Measurements from ENCODE around the gene LARGE1. TPM values are rescaled to one million over a fixed set of nuclear protein-coding genes. Genes with fewer than 3 reads are reported as not detected.

LARGE1 gene
- total and polyA plus RNA-seq, 2 of the 13 experiments (the other 11 are each of a cell fraction or from before 2014, with no cell fraction given): 8.4 to 11.0 TPM

DNA sequence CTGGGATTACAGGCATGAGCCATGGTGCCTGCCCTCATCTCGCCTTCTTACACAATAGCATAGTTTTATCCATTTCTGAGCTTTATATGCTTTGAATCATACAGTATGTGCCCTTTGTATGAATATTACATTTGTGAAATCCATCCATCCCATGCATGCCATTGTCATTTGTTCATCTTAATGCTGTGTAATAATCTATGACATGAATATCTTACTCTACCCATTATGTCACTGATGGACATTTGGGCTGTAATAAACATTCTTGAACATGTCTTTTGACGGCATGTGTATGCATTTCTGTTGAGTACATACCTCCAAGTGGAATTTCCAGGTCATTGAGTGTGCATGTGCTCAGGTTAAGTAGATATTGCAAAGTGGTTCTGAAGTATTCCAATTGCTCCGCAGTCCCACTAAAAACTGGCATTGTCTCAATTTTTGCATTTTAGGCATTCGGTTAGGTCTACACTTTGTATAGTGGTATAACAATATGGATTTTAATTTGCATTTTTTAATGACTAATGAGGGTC, 522.8 kb downstream of the LARGE1 start:
- H3K4me3 ChIP-seq (replicated peaks in 1 of 3; ENCODE audit: insufficient read depth in 1 of 3, low read depth in 2 of 3, low read length in 3 of 3): no peak overlapping the region
- H3K9me3 ChIP-seq (ENCODE audit: low read length): no peaks in the 10 kb centered on the region
- no TSS peak for BruUV-seq (replicated peaks)
- no peak overlapping the region for H2AFZ ChIP-seq (ENCODE audit: low read length)
- peaks cover 32% of the 10 kb centered on the region for H3K4me1 ChIP-seq (ENCODE audit: insufficient read depth, low read length)
- no peak overlapping the region for H3K4me2 ChIP-seq (ENCODE audit: low read depth, low read length)
- no peak overlapping the region for H3K9ac ChIP-seq (ENCODE audit: insufficient read depth, low read depth, low read length)
- no peaks in the 10 kb centered on the region for H3K27me3 ChIP-seq (ENCODE audit: control insufficient read depth in 1 of 2, insufficient read depth in 2 of 2, low read length in 2 of 2)
- FAIRE-seq (no peak), ATAC-seq (no peak), DNase-seq (ENCODE audit: low spot score) (no peak)
- TF ChIP-seq PHF20 (CRISPR knock-in tag; IDR thresholded peaks at IDR 0.05) (no peak), RXRB (CRISPR knock-in tag; IDR thresholded peaks at IDR 0.05; ENCODE audit: borderline replicate concordance) (no peak), ZFP82 (CRISPR knock-in tag; IDR thresholded peaks at IDR 0.05; ENCODE audit: borderline replicate concordance) (no peak), ZNF709 (CRISPR knock-in tag; IDR thresholded peaks at IDR 0.05) (no peak), MAFF (IDR thresholded peaks at IDR 0.05; ENCODE audit: low read depth, low read length) (no peak), BCL6 (CRISPR knock-in tag; IDR thresholded peaks at IDR 0.05) (no peak), WIZ (CRISPR knock-in tag; IDR thresholded peaks at IDR 0.05) (no peak), ZNF20 (CRISPR knock-in tag; IDR thresholded peaks at IDR 0.05) (no peak), SMARCE1 (IDR thresholded peaks at IDR 0.05; ENCODE audit: borderline replicate concordance) (no peak)
- TF ChIP-seq, protein P1, sequence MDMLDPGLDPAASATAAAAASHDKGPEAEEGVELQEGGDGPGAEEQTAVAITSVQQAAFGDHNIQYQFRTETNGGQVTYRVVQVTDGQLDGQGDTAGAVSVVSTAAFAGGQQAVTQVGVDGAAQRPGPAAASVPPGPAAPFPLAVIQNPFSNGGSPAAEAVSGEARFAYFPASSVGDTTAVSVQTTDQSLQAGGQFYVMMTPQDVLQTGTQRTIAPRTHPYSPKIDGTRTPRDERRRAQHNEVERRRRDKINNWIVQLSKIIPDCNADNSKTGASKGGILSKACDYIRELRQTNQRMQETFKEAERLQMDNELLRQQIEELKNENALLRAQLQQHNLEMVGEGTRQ (IDR thresholded peaks at IDR 0.05; ENCODE audit: low read depth, low read length): no peak
- TF ChIP-seq, protein P1 (CRISPR knock-in tag; IDR thresholded peaks at IDR 0.05; ENCODE audit: borderline replicate concordance): no peak
- TF ChIP-seq, protein P2, sequence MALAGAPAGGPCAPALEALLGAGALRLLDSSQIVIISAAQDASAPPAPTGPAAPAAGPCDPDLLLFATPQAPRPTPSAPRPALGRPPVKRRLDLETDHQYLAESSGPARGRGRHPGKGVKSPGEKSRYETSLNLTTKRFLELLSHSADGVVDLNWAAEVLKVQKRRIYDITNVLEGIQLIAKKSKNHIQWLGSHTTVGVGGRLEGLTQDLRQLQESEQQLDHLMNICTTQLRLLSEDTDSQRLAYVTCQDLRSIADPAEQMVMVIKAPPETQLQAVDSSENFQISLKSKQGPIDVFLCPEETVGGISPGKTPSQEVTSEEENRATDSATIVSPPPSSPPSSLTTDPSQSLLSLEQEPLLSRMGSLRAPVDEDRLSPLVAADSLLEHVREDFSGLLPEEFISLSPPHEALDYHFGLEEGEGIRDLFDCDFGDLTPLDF (CRISPR knock-in tag; IDR thresholded peaks at IDR 0.05): no peak
- TF ChIP-seq, protein P3, sequence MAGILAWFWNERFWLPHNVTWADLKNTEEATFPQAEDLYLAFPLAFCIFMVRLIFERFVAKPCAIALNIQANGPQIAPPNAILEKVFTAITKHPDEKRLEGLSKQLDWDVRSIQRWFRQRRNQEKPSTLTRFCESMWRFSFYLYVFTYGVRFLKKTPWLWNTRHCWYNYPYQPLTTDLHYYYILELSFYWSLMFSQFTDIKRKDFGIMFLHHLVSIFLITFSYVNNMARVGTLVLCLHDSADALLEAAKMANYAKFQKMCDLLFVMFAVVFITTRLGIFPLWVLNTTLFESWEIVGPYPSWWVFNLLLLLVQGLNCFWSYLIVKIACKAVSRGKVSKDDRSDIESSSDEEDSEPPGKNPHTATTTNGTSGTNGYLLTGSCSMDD (CRISPR knock-in tag; IDR thresholded peaks at IDR 0.05): no peak
- TF ChIP-seq, protein P4, sequence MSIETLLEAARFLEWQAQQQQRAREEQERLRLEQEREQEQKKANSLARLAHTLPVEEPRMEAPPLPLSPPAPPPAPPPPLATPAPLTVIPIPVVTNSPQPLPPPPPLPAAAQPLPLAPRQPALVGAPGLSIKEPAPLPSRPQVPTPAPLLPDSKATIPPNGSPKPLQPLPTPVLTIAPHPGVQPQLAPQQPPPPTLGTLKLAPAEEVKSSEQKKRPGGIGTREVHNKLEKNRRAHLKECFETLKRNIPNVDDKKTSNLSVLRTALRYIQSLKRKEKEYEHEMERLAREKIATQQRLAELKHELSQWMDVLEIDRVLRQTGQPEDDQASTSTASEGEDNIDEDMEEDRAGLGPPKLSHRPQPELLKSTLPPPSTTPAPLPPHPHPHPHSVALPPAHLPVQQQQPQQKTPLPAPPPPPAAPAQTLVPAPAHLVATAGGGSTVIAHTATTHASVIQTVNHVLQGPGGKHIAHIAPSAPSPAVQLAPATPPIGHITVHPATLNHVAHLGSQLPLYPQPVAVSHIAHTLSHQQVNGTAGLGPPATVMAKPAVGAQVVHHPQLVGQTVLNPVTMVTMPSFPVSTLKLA (IDR thresholded peaks at IDR 0.05): no peak
- intact Hi-C loops (cut with micrococcal nuclease; ENCODE audit: unreplicated experiment): no loop called here
- 96% methylated on average over 4 of the region's 4 CpGs for WGBS (ENCODE audit: low lambda C conversion rate)
- POLR2A ChIA-PET: no interaction called here
- peaks cover 0 to 2% of the 10 kb centered on the region in 2 experiments; a peak in 2 of 5 replicates for H3K36me3 ChIP-seq (replicated peaks in 1 of 2; ENCODE audit: control insufficient read depth in 1 of 2, insufficient read depth in 2 of 2, low read length in 2 of 2)
- H3K79me2 ChIP-seq (ENCODE audit: insufficient read depth, low read length): no peaks in the 10 kb centered on the region
- in situ Hi-C loops (cut with HindIII; ENCODE audit: extremely low pct_ligation_motif_present, low pct_unique_long_range_greater_than_20kb): no loop called here
- no peak overlapping the region for H3K27ac ChIP-seq (ENCODE audit: extremely low read length, insufficient read depth, low read length)
- CTCF ChIA-PET (ENCODE audit: low intra/inter-chr PET ratio, low total read pairs): no interaction called here
- H4K20me1 ChIP-seq (ENCODE audit: insufficient read depth, low read length): no peaks in the 10 kb centered on the region
